ENCODE results near the gene GRIA3. TPM values are rescaled to one million over a fixed set of nuclear protein-coding genes. Genes with fewer than 3 reads are reported as not detected.

The GRIA3 gene
- total RNA-seq, 2 experiments from 2014 or later: not detected

DNA sequence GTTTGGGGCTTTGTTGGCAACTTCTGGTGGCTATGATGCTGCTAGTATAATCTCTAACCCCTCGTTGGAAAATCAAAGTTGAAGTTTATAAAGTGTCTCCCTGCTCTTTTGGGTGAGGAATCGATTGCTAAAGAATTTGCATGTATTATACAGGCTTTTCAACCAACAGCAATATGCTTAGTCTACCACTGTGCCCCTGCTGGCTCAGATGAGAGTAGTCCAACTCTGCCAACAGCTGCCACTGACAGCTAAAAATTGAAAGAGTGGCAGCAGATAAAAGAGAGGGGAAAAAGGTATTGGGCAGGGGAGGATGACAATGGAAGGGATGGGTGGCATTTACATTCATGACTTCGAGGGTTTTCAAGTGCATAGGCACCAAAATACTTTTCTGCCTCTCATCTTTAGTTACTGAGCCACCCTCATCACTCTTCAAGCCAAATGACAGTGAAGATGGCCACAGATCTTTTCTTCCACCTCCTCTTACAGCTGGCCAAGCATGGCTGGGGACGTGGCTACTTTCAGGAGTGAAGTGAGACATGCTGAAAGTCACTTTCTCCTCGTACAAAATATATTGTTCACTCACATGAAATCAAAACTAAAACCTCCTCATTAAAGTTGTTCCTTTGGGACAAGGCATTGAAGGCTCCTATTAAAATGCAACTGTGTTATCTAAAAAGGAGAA lies 2.7 kb upstream of the GRIA3 start:
- H3K9me3 ChIP-seq (ENCODE audit: low read length): no peaks in the 10 kb centered on the region
- ChIA-PET POLR2A (no interaction called here), CTCF (ENCODE audit: unreplicated experiment) (no interaction called here)
- no peak for DNase-seq (ENCODE audit: low spot score)
- no peak for TF ChIP-seq EZH2phosphoT487 (IDR thresholded peaks at IDR 0.05; ENCODE audit: borderline replicate concordance, low read depth, low read length)
- TF ChIP-seq CTCF (conservative IDR thresholded peaks at IDR 0.05; ENCODE audit: low read length): no peak
- no TSS peak for BruUV-seq (replicated peaks)
- no peaks in the 10 kb centered on the region for H4K20me1 ChIP-seq (ENCODE audit: insufficient read depth, low read length)
- H3K36me3 ChIP-seq (ENCODE audit: insufficient read depth, low read length): no peaks in the 10 kb centered on the region
- H3K79me2 ChIP-seq (ENCODE audit: insufficient read depth, low read depth, low read length): no peaks in the 10 kb centered on the region
- intact Hi-C loops (cut with micrococcal nuclease; ENCODE audit: unreplicated experiment): no loop called here
- no peaks in the 10 kb centered on the region for H3K4me1 ChIP-seq (ENCODE audit: insufficient read depth, low read length, poor library complexity, severe bottlenecking)
- H3K9me2 ChIP-seq (ENCODE audit: insufficient read depth, low read length): no peaks in the 10 kb centered on the region
- H3K4me2 ChIP-seq (ENCODE audit: low read length): no peak overlapping the region
- no peak overlapping the region for H3K4me3 ChIP-seq (ENCODE audit: low read depth, low read length, poor library complexity, severe bottlenecking)
- no peak overlapping the region for H2AFZ ChIP-seq (ENCODE audit: low read length)
- no peak overlapping the region for H3K27ac ChIP-seq (ENCODE audit: low read depth, low read length, poor library complexity, severe bottlenecking)

- H3K79me2 ChIP-seq (ENCODE audit: insufficient read depth, low read depth, low read length): no peaks in the 10 kb centered on the region
- no TSS peak for BruUV-seq (replicated peaks)
- no peak for DNase-seq (ENCODE audit: low spot score)
- TF ChIP-seq CTCF (conservative IDR thresholded peaks at IDR 0.05; ENCODE audit: low read length) (no peak), EZH2phosphoT487 (IDR thresholded peaks at IDR 0.05; ENCODE audit: borderline replicate concordance, low read depth, low read length) (no peak)
- H3K9me2 ChIP-seq (ENCODE audit: insufficient read depth, low read length): no peaks in the 10 kb centered on the region
- no peak overlapping the region for H3K4me2 ChIP-seq (ENCODE audit: low read length)
- POLR2A ChIA-PET: no interaction called here
- H3K4me3 ChIP-seq (ENCODE audit: low read depth, low read length, poor library complexity, severe bottlenecking): no peak overlapping the region
- H3K4me1 ChIP-seq (ENCODE audit: insufficient read depth, low read length, poor library complexity, severe bottlenecking): no peaks in the 10 kb centered on the region
- no peak overlapping the region for H3K27ac ChIP-seq (ENCODE audit: low read depth, low read length, poor library complexity, severe bottlenecking)
- intact Hi-C loops (cut with micrococcal nuclease; ENCODE audit: unreplicated experiment): no loop called here
- H3K36me3 ChIP-seq (ENCODE audit: insufficient read depth, low read length): no peaks in the 10 kb centered on the region
- CTCF ChIA-PET (ENCODE audit: unreplicated experiment): no interaction called here
- H2AFZ ChIP-seq (ENCODE audit: low read length): no peak overlapping the region
- H4K20me1 ChIP-seq (ENCODE audit: insufficient read depth, low read length): no peaks in the 10 kb centered on the region
- no peaks in the 10 kb centered on the region for H3K9me3 ChIP-seq (ENCODE audit: low read length)
Observed at GRCh38 chrX:123184866-123185276, 793 bp downstream of the GRIA3 start.

GRCh38 chrX:123185721-123186120 lies 1.6 kb downstream of the GRIA3 start:
- H3K79me2 ChIP-seq (ENCODE audit: insufficient read depth, low read depth, low read length): no peaks in the 10 kb centered on the region
- no peaks in the 10 kb centered on the region for H3K9me3 ChIP-seq (ENCODE audit: low read length)
- H3K4me2 ChIP-seq (ENCODE audit: low read length): no peak overlapping the region
- H3K36me3 ChIP-seq (ENCODE audit: insufficient read depth, low read length): no peaks in the 10 kb centered on the region
- no peak overlapping the region for H3K27ac ChIP-seq (ENCODE audit: low read depth, low read length, poor library complexity, severe bottlenecking)
- BruUV-seq (replicated peaks): no TSS peak
- ChIA-PET CTCF (ENCODE audit: unreplicated experiment) (no interaction called here), POLR2A (no interaction called here)
- intact Hi-C loops (cut with micrococcal nuclease; ENCODE audit: unreplicated experiment): no loop called here
- no peak for TF ChIP-seq EZH2phosphoT487 (IDR thresholded peaks at IDR 0.05; ENCODE audit: borderline replicate concordance, low read depth, low read length)
- TF ChIP-seq CTCF (conservative IDR thresholded peaks at IDR 0.05; ENCODE audit: low read length): no peak
- H3K4me3 ChIP-seq (ENCODE audit: low read depth, low read length, poor library complexity, severe bottlenecking): no peak overlapping the region
- no peak overlapping the region for H2AFZ ChIP-seq (ENCODE audit: low read length)
- H3K9me2 ChIP-seq (ENCODE audit: insufficient read depth, low read length): no peaks in the 10 kb centered on the region
- H4K20me1 ChIP-seq (ENCODE audit: insufficient read depth, low read length): no peaks in the 10 kb centered on the region
- no peak for DNase-seq (ENCODE audit: low spot score)
- H3K4me1 ChIP-seq (ENCODE audit: insufficient read depth, low read length, poor library complexity, severe bottlenecking): no peaks in the 10 kb centered on the region

Data from OCI-LY7 (cell line).